H9 (cell line): ENCODE data around the gene NT5DC2. TPM values are rescaled to one million over a fixed set of nuclear protein-coding genes. Genes with fewer than 3 reads are reported as not detected.

ENCODE experiments used
- DNase-seq: peaks from one replicate; pipeline ENCODE4 v3.0.0-alpha.2; 2017
- H2AFZ ChIP-seq: one replicate; pipeline ENCODE4 v1.6.1; 2013; ENCODE audit warnings: mild to moderate bottlenecking, low read length, control low read depth, moderate library complexity
- H2AK5ac ChIP-seq: 2 replicates; pipeline ENCODE4 v1.6.1; 2013; ENCODE audit warnings: low read length, control low read depth, mixed read lengths; ENCODE audit not compliant: insufficient read length
- H2BK120ac ChIP-seq: one replicate; pipeline ENCODE4 v1.6.1; 2013; ENCODE audit warnings: low read depth, mild to moderate bottlenecking, low read length, control low read depth, inconsistent platforms; ENCODE audit not compliant: poor library complexity, severe bottlenecking
- H2BK12ac ChIP-seq: 2 replicates; pipeline ENCODE4 v1.6.1; 2013; ENCODE audit warnings: low read length, control low read depth, mixed read lengths, low read depth; ENCODE audit not compliant: insufficient read length
- H2BK15ac ChIP-seq: 2 replicates; pipeline ENCODE4 v1.6.1; 2013; ENCODE audit warnings: low read depth, low read length, control low read depth
- H2BK20ac ChIP-seq: one replicate; pipeline ENCODE4 v1.6.1; 2013; ENCODE audit warnings: low read depth, mild to moderate bottlenecking, low read length, control low read depth, inconsistent platforms; ENCODE audit not compliant: poor library complexity, severe bottlenecking
- H2BK5ac ChIP-seq: 2 replicates; pipeline ENCODE4 v1.6.1; 2013; ENCODE audit warnings: low read length, control low read depth, mixed read lengths; ENCODE audit not compliant: insufficient read length
- H3K14ac ChIP-seq: 2 replicates; pipeline ENCODE4 v1.6.1; 2013; ENCODE audit warnings: low read length, control low read depth; ENCODE audit not compliant: insufficient read depth
- H3K18ac ChIP-seq: 2 replicates; pipeline ENCODE4 v1.6.1; 2013; ENCODE audit warnings: low read depth, mild to moderate bottlenecking, mixed read lengths, low read length, control low read depth; ENCODE audit not compliant: insufficient read length
- H3K23ac ChIP-seq: 2 replicates; pipeline ENCODE4 v1.6.1; 2013; ENCODE audit warnings: low read length, control low read depth, mixed read lengths, low read depth; ENCODE audit not compliant: insufficient read length
- H3K23me2 ChIP-seq: 2 replicates; pipeline ENCODE4 v1.6.1; 2013; ENCODE audit warnings: low read depth, mild to moderate bottlenecking, mixed read lengths, low read length, control low read depth; ENCODE audit not compliant: insufficient read length, poor library complexity, severe bottlenecking
- H3K27ac ChIP-seq: 2 replicates; pipeline ENCODE4 v1.5.1; 2013; ENCODE audit warnings: low read length, control low read depth, mixed read lengths, low read depth; ENCODE audit not compliant: insufficient read length
- H3K27me3 ChIP-seq: 2 replicates; pipeline ENCODE4 v1.6.1; 2013; ENCODE audit warnings: low read length, control low read depth, inconsistent platforms; ENCODE audit not compliant: insufficient read depth
- H3K4ac ChIP-seq: 2 replicates; pipeline ENCODE4 v1.6.1; 2013; ENCODE audit warnings: low read depth, mild to moderate bottlenecking, control low read depth, inconsistent platforms, low read length, moderate library complexity
- H3K4me1 ChIP-seq: 2 replicates; pipeline ENCODE4 v1.6.1; 2013; ENCODE audit warnings: low read length, control low read depth, inconsistent platforms; ENCODE audit not compliant: insufficient read depth
- H3K4me2 ChIP-seq: 2 replicates; pipeline ENCODE4 v1.6.1; 2013; ENCODE audit warnings: low read length, control low read depth, mixed read lengths; ENCODE audit not compliant: insufficient read length, insufficient read depth
- H3K56ac ChIP-seq: 2 replicates; pipeline ENCODE4 v1.6.1; 2013; ENCODE audit warnings: low read depth, mild to moderate bottlenecking, mixed read lengths, low read length, control low read depth; ENCODE audit not compliant: insufficient read length
- H3K79me1 ChIP-seq: 2 replicates; pipeline ENCODE4 v1.6.1; 2013; ENCODE audit warnings: low read depth, mild to moderate bottlenecking, moderate library complexity, low read length, control low read depth, inconsistent platforms; ENCODE audit not compliant: insufficient read depth, poor library complexity, severe bottlenecking
- H3K79me2 ChIP-seq: 2 replicates; pipeline ENCODE4 v1.6.1; 2013; ENCODE audit warnings: low read length, control low read depth, inconsistent platforms; ENCODE audit not compliant: insufficient read depth
- H3K9ac ChIP-seq: 2 replicates; pipeline ENCODE4 v1.6.1; 2013; ENCODE audit warnings: low read length, control low read depth, mixed read lengths; ENCODE audit not compliant: insufficient read length; ENCODE audit errors: extremely low read depth
- H3K9me3 ChIP-seq: one replicate; pipeline ENCODE4 v1.6.1; 2013; ENCODE audit warnings: low read depth, low read length, inconsistent platforms; ENCODE audit not compliant: control insufficient read depth
- H3T11ph ChIP-seq: one replicate; pipeline ENCODE4 v1.6.1; 2013; ENCODE audit warnings: mild to moderate bottlenecking, low read length, control low read depth, inconsistent platforms
- H4K20me1 ChIP-seq: one replicate; pipeline ENCODE4 v1.6.1; 2013; ENCODE audit not compliant: control insufficient read depth, insufficient read length, insufficient read depth
- H4K5ac ChIP-seq: 2 replicates; pipeline ENCODE4 v1.6.1; 2013; ENCODE audit warnings: low read depth, mild to moderate bottlenecking, mixed read lengths, low read length, control low read depth; ENCODE audit not compliant: insufficient read length
- H4K8ac ChIP-seq: replicated peaks from 2 replicates; pipeline ENCODE4 v1.6.1; 2013; ENCODE audit warnings: low read length, control low read depth, mixed read lengths, low read depth; ENCODE audit not compliant: insufficient read length
- H4K91ac ChIP-seq: 2 replicates; pipeline ENCODE4 v1.6.1; 2013; ENCODE audit warnings: low read depth, mild to moderate bottlenecking, moderate library complexity, mixed read lengths, low read length, control low read depth; ENCODE audit not compliant: insufficient read length
- H3K27ac Mint-ChIP-seq, 3 experiments: 2 replicates in 2 of 3; 3 replicates in 1 of 3; pipeline ENCODE4 v1.8.0; 2020 to 2021; ENCODE audit warnings: mixed read lengths in 3 of 3, mild to moderate bottlenecking in 1 of 3, moderate library complexity in 1 of 3
- H3K27me3 Mint-ChIP-seq: 2 replicates; pipeline ENCODE4 v1.8.0; 2021; ENCODE audit warnings: low read depth, mild to moderate bottlenecking, moderate library complexity, mixed read lengths
- H3K36me3 Mint-ChIP-seq, 3 experiments: 2 replicates in 2 of 3; 3 replicates in 1 of 3; pipeline ENCODE4 v1.8.0; 2020 to 2021; ENCODE audit warnings: low read depth in 3 of 3, mixed read lengths in 3 of 3; ENCODE audit not compliant: insufficient read depth in 1 of 3
- H3K4me1 Mint-ChIP-seq, 2 experiments: 2 replicates each; pipeline ENCODE4 v1.8.0; 2020; ENCODE audit warnings: mixed read lengths in 2 of 2
- H3K4me3 Mint-ChIP-seq, 2 experiments: 2 replicates in 1 of 2; 3 replicates in 1 of 2; pipeline ENCODE4 v1.8.0; 2020 to 2021; ENCODE audit warnings: mild to moderate bottlenecking in 2 of 2, mixed read lengths in 2 of 2, moderate library complexity in 1 of 2
- H3K9me3 Mint-ChIP-seq, 2 experiments: 2 replicates in 1 of 2; 3 replicates in 1 of 2; pipeline ENCODE4 v1.8.0; 2020; ENCODE audit warnings: mild to moderate bottlenecking in 2 of 2, mixed read lengths in 2 of 2, moderate library complexity in 1 of 2
- WGBS: extraction: QIAGEN DNeasy Blood & Tissue Kit; methylation state at CpG from one replicate; pipeline ENCODE4 v1.1.7; 2013; ENCODE audit warnings: missing lambda C conversion rate, low lambda C conversion rate, mixed read lengths; ENCODE audit not compliant: insufficient read length; ENCODE audit errors: extremely low coverage; 5-methylcytosine and 5-hydroxymethylcytosine counted together
- total RNA-seq: library from RNA; stranded (reverse); gene quantifications from 2 replicates; pipeline ENCODE4 v1.2.1, GENCODE V29; 2021
- TF ChIP-seq, protein P1 (sequence below): fragments of 200-600 bp; sonication (generic); conservative IDR thresholded peaks from 3 replicates; pipeline ENCODE4 v1.8.0; 2021; ENCODE audit warnings: antibody characterized with exemption, mild to moderate bottlenecking

Gene NT5DC2
- total RNA-seq, 1 experiment from 2014 or later, result 444 TPM

DNA sequence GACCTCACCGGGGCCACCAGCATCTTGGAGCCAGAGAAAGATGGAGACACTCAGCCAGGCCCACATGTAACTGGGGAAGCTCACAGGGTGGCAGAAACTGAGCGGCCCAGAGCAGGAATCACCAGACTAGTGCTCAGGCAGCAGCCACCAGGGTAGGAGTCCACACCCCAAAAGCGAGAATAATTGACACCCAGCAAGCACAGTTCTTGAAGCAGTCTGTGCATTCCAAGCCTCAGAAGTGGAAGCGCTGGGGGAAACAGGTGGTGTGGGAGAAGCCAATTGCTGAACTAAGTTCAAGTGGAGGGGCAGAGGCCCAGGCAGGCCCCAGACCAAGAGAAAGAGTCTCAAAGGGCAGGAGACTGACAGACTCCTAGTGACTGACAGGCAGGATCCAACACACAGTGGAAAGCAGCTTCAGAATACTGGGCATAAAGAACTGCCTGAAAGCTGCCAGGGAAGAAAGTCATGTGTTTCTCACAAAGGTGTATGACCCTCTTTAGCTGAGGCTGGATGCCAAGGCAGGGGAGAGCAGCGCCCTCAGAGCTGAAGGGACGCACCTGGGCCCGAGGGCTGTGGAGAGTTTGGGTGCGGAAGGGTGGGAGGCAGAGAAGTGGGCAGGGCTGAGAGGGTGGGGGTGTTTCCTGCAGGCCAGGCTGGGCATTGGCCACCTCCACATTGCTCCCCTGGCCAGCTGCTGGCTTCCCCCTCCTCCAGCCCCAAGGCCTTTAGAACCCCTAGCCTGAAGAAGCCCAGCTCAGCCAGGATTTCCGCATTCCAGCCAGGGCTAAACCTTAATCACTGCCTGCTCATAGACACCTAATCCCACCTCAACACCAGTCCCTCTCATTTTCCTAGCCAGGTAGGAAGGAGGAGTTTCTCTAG, 7.7 kb downstream of the NT5DC2 start:
- Histone ChIP-seq H3K79me1 (no peaks in the 10 kb centered on the region), H2BK20ac (no peak overlapping the region), H4K20me1 (no peaks in the 10 kb centered on the region), H2BK120ac (no peak overlapping the region), H3K27ac (no peak overlapping the region), H3K56ac (no peak overlapping the region), H2AK5ac (no peak overlapping the region), H3K9me3 (no peaks in the 10 kb centered on the region), H3T11ph (no peak overlapping the region), H2BK5ac (no peak overlapping the region), H4K5ac (no peak overlapping the region), H3K23me2 (no peaks in the 10 kb centered on the region), H3K4me2 (no peak overlapping the region), H3K4me1 (no peaks in the 10 kb centered on the region), H3K9ac (no peak overlapping the region), H3K23ac (no peak overlapping the region), H2BK15ac (no peak overlapping the region), H2BK12ac (no peak overlapping the region), H4K91ac (no peak overlapping the region), H3K27me3 (no peaks in the 10 kb centered on the region), H3K18ac (no peak overlapping the region), H3K4ac (no peak overlapping the region), H2AFZ (no peak overlapping the region), H3K79me2 (no peaks in the 10 kb centered on the region), H4K8ac (no peak overlapping the region), H3K14ac (no peak overlapping the region)
- no CpG with 5 or more reads among the region's 9 CpGs for WGBS
- no peak overlapping the region; a peak in 1 of 5 replicates for H3K4me3 Mint-ChIP-seq
- no peaks in the 10 kb centered on the region for H3K9me3 Mint-ChIP-seq
- DNase-seq, result no peak
- peaks cover 0 to 2% of the 10 kb centered on the region in 2 experiments; a peak in 1 of 4 replicates for H3K4me1 Mint-ChIP-seq
- H3K36me3 Mint-ChIP-seq, result peaks cover 28 to 64% (median 62%) of the 10 kb centered on the region in 3 experiments; a peak in 6 of 7 replicates
- H3K27ac Mint-ChIP-seq, result peak overlapping the region in 1 of 3 experiments; percentile 58; a peak in 3 of 7 replicates
- H3K27me3 Mint-ChIP-seq, result no peaks in the 10 kb centered on the region; the same call in 1 of the 2 replicates
- TF ChIP-seq, protein P1, sequence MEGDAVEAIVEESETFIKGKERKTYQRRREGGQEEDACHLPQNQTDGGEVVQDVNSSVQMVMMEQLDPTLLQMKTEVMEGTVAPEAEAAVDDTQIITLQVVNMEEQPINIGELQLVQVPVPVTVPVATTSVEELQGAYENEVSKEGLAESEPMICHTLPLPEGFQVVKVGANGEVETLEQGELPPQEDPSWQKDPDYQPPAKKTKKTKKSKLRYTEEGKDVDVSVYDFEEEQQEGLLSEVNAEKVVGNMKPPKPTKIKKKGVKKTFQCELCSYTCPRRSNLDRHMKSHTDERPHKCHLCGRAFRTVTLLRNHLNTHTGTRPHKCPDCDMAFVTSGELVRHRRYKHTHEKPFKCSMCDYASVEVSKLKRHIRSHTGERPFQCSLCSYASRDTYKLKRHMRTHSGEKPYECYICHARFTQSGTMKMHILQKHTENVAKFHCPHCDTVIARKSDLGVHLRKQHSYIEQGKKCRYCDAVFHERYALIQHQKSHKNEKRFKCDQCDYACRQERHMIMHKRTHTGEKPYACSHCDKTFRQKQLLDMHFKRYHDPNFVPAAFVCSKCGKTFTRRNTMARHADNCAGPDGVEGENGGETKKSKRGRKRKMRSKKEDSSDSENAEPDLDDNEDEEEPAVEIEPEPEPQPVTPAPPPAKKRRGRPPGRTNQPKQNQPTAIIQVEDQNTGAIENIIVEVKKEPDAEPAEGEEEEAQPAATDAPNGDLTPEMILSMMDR, result no peak
